K562 (cell line): ENCODE data around the gene LAMA3.

ENCODE experiments used
- HDGF ChIP-seq: fragments of 450-650 bp; IDR thresholded peaks from 2 replicates; pipeline ENCODE4 v1.6.1; 2016
- NFIC ChIP-seq: fragments of 450-650 bp; IDR thresholded peaks from 2 replicates; pipeline ENCODE4 v1.6.1; 2017; ENCODE audit warnings: mild to moderate bottlenecking, inconsistent platforms
- POLR2A ChIP-seq: fragments of 450-650 bp; conservative IDR thresholded peaks from 2 replicates; pipeline ENCODE4 v1.6.1; 2016
- RUNX1 ChIP-seq: sonication (generic); IDR thresholded peaks from 2 replicates; pipeline ENCODE4 v1.6.1; 2016; ENCODE audit warnings: antibody characterized with exemption, low read depth
- TF ChIP-seq, protein P1 (sequence below): sonication (generic); formaldehyde crosslinking; IDR thresholded peaks from 2 replicates; pipeline ENCODE4 v1.8.0; 2022; ENCODE audit warnings: mild to moderate bottlenecking, missing genetic modification reagents

DNA sequence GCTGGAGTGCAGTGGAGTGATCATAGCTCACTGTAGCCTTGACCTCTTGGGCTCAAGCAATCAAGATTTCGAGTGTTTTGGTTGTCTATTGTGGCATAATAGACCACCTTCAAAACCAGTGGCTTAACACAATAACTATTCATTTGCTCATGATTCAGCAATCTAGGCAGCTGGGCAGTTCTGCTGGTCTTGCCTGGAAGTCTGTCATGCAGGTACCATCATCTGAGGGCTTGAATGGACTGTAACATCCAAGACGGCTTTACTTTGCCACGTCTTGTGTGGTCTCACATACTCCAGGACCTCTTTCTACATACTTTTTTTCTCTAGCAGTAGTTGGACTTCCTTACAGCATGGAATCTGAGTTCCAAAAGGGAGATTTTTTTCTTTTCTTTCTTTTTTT, 13.4 kb upstream of the LAMA3 start:
- TF ChIP-seq NFIC (no peak), HDGF (no peak), RUNX1 (no peak), POLR2A (no peak)
- TF ChIP-seq, protein P1, sequence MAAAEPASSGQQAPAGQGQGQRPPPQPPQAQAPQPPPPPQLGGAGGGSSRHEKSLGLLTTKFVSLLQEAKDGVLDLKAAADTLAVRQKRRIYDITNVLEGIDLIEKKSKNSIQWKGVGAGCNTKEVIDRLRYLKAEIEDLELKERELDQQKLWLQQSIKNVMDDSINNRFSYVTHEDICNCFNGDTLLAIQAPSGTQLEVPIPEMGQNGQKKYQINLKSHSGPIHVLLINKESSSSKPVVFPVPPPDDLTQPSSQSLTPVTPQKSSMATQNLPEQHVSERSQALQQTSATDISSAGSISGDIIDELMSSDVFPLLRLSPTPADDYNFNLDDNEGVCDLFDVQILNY, result no peak
